HG03139 (cell line): ENCODE results near the gene LCA5L.
A peak's percentile ranks its signal among the peaks of the same experiment; 100 is the strongest.

Source experiments
- ATAC-seq: cut with Tn5 transposase; IDR thresholded peaks from one replicate; pipeline ENCODE4 v1.9.1; 2021; ENCODE audit not compliant: unreplicated experiment

The LCA5L gene

GRCh38 chr21:39445321-39446269, at the start of gene LCA5L:
Gene LCA5L, minus strand, starts transcription at chr21:39445778. Its CDS starts 17,285 bp downstream, at chr21:39428493.
- ATAC-seq, result peak; percentile 80

GRCh38 chr21:39489380-39489924, 43.9 kb upstream of the LCA5L start:
- no peak for ATAC-seq

- ATAC-seq, result no peak
Observed at GRCh38 chr21:39484711-39485276, 39.2 kb upstream of the LCA5L start.

DNA sequence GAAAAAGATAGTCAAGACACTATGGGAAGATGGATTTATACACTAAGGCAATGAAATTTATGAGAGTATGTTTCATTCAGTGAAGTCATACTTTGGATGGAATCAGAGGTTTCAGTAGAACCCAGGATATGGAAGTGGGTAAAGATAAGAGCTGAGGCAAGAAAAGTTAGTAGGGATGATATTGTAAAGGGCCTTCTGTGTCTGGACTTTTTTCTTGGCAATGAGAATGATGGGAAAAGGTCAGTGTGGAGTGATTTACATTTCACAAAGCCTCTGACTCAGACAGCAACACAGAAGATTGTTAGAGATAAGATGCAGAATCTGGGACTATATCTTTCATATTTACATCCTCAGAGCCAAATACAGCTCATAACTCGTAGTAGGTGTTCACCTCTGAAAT, 38.3 kb upstream of the LCA5L start:
- ATAC-seq, result no peak

GRCh38 chr21:39481886-39482285, 36.3 kb upstream of the LCA5L start:
- ATAC-seq, result no peak

- ATAC-seq, result no peak
Observed at GRCh38 chr21:39480271-39480670, 34.7 kb upstream of the LCA5L start.

GRCh38 chr21:39479814-39480182, 34.2 kb upstream of the LCA5L start:
- no peak for ATAC-seq

DNA sequence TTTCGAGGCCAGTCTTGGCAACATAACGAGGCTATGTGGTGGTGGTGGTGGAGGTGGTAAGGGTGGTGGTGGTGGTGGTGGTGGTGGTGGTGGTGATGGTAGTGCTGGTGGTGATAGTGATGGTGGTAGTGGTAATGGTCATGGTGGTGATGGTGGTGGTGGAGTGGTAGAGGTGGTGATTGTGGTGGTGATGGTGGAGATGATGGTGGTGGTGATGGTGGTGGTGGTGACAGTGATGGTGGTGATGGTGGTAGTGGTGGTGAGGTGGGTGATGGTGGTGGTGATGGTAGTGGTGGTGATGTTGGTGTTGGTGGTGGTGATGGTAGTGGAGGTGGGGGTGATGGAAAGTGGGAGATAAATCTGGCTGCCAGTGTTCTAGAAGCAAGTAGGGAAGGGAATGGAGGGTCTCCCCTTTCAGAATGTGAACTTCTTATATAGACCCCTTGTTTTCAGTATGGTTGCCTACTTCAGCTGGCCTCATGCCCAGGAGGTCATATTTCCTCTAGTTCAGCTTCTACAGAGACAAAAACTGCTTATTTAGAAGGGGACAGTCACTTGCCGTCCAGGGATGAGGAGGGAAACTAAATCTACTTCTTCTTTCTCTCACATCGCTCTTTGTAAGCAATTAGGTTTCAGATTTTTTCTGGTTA, 33.7 kb upstream of the LCA5L start:
- ATAC-seq, result no peak

GRCh38 chr21:39474611-39475010, 29.0 kb upstream of the LCA5L start:
- ATAC-seq, result no peak

- no peak for ATAC-seq
Observed at GRCh38 chr21:39472786-39473185, 27.2 kb upstream of the LCA5L start.

DNA sequence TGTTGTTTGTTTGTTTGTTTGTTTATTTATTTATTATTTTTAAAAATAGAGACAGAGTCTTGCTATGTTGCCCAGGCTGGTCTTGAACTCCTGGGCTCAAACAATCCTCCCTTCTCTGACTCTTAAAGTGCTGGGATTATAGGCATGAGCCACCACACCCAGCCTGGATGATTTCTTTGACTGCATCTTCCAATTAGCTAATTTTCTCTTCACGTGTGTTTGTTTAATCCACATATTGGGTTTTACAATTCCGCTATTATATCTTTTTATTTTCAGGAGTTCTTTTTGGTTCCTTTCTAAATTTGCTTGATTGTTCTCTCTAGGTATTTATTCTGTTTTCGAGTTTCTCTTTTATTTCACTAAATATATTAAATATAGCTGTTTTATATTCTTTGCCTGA, 26.0 kb upstream of the LCA5L start:
- ATAC-seq, result no peak

DNA sequence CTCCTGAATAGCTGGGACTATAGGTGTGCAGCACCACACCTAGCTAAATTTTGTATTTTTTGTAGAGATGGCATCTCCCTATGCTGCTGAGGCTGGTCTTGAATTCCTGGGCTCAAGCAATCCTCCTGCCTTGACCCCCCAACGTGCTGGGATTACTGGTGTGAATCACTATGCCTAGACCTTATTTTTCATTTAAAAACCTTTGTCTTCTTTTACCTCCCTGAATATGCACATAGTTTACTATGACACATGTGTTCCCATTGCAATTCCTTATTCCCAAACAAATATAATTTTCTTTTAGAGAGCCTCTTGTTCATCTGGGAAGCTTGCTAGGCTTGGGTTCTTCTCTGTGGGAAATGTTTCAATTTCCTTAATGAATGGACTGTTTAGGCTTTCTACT, 23.0 kb upstream of the LCA5L start:
- ATAC-seq, result no peak

- no peak for ATAC-seq
Observed at GRCh38 chr21:39467746-39468145, 22.2 kb upstream of the LCA5L start.

DNA sequence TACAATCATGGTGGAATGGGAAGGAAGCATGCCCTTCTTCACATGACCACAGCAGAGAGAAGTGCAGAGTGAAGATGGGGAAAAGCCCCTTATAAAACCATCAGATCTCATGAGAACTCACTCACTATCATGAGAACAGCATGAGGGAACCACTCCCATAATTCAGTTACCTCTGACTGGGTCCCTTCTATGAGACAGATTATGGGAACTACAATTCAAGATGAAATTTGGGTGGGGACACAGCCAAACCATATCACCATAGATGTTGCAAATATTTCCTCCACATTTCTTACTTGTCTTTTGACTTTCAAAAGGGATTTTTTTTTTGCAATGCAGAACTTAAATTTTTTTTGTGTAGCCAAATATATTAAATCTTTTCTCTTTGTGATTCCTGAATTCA, 21.0 kb upstream of the LCA5L start:
- ATAC-seq, result no peak

GRCh38 chr21:39463308-39463707, 17.7 kb upstream of the LCA5L start:
- ATAC-seq, result no peak

GRCh38 chr21:39461419-39461818, 15.8 kb upstream of the LCA5L start:
- ATAC-seq, result peak; percentile 92

DNA sequence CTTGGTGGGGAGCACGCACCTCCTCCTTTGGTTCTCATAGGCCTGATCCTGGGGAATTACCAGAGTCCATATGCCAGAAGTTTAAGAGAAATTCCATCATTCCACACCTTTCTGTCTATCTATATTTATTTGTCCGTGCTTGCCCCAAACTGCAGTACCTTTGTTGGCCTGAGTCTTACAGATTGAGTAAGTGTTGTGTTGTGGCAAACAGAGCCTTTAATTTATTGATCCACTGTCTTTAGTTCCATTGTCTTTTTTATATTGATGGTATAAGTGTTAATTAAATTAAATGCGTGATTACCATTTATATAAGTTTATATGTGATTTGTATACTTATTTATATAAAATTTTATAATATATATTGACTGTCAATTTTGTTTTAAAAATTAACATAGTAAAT, 11.1 kb upstream of the LCA5L start:
- no peak for ATAC-seq

DNA sequence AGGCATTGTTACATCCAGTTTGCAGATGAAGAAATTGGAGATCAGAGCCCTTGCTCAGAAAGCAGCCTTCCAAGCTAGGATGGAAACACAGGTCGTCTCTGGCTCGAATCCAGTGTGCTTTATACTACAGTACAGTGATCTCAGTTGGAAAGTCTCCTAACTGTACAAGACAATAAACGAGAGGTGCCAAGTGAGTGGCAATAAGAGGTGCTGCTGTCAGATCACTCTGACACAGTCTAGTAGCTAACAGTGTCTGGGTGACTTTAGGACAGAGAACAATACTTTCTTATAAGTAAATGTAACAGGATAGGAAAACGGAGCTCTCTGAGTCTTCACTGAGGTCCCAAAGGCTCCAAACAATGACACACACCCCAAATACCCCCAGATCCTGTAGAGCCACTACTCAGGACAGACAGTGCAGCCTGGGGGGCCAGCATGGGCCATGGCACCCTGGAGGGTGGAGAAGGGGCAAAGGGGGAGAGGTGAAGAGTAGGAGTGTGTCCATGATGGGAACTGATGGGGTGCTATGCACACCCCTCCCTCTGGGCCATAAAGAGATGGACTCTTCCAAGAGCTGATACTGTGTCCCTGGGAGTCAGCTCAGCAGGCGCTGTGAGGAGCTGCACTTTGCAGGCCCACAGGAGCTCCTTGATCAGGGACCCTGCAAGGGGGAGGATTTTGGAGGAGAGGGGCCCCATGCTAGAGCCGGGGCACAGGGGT, 9.5 kb upstream of the LCA5L start:
- ATAC-seq, result no peak

GRCh38 chr21:39453571-39454179, 8.1 kb upstream of the LCA5L start:
- ATAC-seq, result no peak

GRCh38 chr21:39452970-39453342, 7.4 kb upstream of the LCA5L start:
- no peak for ATAC-seq
